ENCODE measurements around the gene C4BPB.

DNA sequence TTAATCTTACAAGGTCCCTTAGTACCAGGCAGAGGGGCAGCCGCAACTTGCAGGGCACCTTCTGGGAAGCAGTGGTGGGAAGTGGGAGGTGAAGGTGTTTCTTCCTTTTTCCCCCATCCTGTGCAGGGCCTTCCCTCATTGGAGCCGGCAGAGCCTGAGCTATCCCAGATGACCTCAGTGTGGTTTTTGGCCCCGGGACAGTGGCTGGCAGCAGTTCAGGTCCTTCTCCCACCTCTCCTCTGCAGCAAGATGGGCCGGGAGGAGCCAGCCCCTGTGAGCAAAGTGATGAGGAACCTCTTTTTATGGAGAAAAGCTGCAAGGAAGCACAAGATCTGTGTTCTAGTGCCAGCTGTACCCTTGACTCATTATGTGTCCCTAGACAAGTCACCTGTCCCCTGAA is 28.8 kb upstream of the C4BPB start:
- TF ChIP-seq POLR2A (IDR thresholded peaks at IDR 0.05; ENCODE audit: insufficient read depth in 1 of 2, low read depth in 2 of 2, low read length in 2 of 2) (no peak), KMT2B (CRISPR knock-in tag; IDR thresholded peaks at IDR 0.05) (no peak), RXRA (CRISPR knock-in tag; IDR thresholded peaks at IDR 0.05) (no peak), CCDC6 (CRISPR knock-in tag; IDR thresholded peaks at IDR 0.05) (no peak), HDAC2 (CRISPR knock-in tag; IDR thresholded peaks at IDR 0.05) (no peak), PHF20 (CRISPR knock-in tag; IDR thresholded peaks at IDR 0.05) (no peak)
- TF ChIP-seq, protein P1, sequence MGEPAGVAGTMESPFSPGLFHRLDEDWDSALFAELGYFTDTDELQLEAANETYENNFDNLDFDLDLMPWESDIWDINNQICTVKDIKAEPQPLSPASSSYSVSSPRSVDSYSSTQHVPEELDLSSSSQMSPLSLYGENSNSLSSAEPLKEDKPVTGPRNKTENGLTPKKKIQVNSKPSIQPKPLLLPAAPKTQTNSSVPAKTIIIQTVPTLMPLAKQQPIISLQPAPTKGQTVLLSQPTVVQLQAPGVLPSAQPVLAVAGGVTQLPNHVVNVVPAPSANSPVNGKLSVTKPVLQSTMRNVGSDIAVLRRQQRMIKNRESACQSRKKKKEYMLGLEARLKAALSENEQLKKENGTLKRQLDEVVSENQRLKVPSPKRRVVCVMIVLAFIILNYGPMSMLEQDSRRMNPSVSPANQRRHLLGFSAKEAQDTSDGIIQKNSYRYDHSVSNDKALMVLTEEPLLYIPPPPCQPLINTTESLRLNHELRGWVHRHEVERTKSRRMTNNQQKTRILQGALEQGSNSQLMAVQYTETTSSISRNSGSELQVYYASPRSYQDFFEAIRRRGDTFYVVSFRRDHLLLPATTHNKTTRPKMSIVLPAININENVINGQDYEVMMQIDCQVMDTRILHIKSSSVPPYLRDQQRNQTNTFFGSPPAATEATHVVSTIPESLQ (CRISPR knock-in tag; conservative IDR thresholded peaks at IDR 0.05): no peak
